ENCODE results near the gene MTHFR. TPM values are rescaled to one million over a fixed set of nuclear protein-coding genes. Genes with fewer than 3 reads are reported as not detected.

Gene MTHFR
- total and polyA plus RNA-seq, 12 donors, result 8.1 to 82.4 (median 31.1) TPM

- TF ChIP-seq, protein P1, sequence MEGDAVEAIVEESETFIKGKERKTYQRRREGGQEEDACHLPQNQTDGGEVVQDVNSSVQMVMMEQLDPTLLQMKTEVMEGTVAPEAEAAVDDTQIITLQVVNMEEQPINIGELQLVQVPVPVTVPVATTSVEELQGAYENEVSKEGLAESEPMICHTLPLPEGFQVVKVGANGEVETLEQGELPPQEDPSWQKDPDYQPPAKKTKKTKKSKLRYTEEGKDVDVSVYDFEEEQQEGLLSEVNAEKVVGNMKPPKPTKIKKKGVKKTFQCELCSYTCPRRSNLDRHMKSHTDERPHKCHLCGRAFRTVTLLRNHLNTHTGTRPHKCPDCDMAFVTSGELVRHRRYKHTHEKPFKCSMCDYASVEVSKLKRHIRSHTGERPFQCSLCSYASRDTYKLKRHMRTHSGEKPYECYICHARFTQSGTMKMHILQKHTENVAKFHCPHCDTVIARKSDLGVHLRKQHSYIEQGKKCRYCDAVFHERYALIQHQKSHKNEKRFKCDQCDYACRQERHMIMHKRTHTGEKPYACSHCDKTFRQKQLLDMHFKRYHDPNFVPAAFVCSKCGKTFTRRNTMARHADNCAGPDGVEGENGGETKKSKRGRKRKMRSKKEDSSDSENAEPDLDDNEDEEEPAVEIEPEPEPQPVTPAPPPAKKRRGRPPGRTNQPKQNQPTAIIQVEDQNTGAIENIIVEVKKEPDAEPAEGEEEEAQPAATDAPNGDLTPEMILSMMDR (IDR thresholded peaks at IDR 0.05), result no peak
- peak; percentile 6 to 83 for TF ChIP-seq POLR2A (IDR thresholded peaks at IDR 0.05)
- peak; percentile 91 to 97 (median 97) for DNase-seq
- Histone ChIP-seq H3K27me3 (no peaks in the 10 kb centered on the region), H3K36me3 (replicated peaks in 1 of 2) (peaks cover 0 to 33% of the 10 kb centered on the region in 2 donors), H3K4me1 (replicated peaks in 1 of 2) (peaks cover 46 to 62% of the 10 kb centered on the region in 2 donors), H3K9me3 (replicated peaks in 1 of 3) (no peaks in the 10 kb centered on the region), H3K4me3 (peak overlapping the region; percentile 21 to 76 (median 36)), H3K27ac (peak overlapping the region; percentile 85 to 99 (median 98))
- intact Hi-C loops (cut with DNase I), result no loop called here
- 4 to 13% (median 5%) methylated on average over 10 to 28 of the region's 28 CpGs for WGBS, 4 donors
Observed at GRCh38 chr1:11802973-11803885, 2.5 kb downstream of the MTHFR start.

DNA sequence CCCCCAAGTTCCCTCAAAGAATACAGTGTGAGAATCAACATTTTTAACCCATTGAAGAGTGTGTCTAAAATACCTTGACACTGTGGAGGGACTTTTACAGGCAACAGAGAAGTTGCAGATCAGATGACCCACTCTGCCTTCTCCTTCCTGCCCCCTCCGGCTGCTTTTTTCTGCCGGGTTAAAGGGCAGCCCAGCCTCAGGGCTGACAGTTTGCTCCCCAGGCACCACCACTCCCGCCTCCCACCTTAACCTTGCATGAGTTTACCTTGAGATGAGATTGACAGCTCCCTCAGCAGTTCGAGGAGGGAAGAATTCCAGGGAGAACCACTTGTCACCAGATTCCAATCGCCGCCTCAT, 3.2 kb downstream of the MTHFR start:
- Histone ChIP-seq H3K9me3 (replicated peaks in 1 of 3) (no peaks in the 10 kb centered on the region), H3K27ac (peak overlapping the region; percentile 85 to 99 (median 98)), H3K27me3 (no peaks in the 10 kb centered on the region), H3K4me1 (replicated peaks in 1 of 2) (peaks cover 44 to 64% of the 10 kb centered on the region in 2 donors), H3K4me3 (peak overlapping the region; percentile 21 to 76 (median 36)), H3K36me3 (replicated peaks in 1 of 2) (peaks cover 0 to 34% of the 10 kb centered on the region in 2 donors)
- peak in 4 of 7 donors; percentile 47 to 60 (median 56) for DNase-seq
- intact Hi-C loops (cut with DNase I), result no loop called here
- peak in 1 of 2 donors; percentile 7 for TF ChIP-seq POLR2A (IDR thresholded peaks at IDR 0.05)
- TF ChIP-seq, protein P1 (IDR thresholded peaks at IDR 0.05), result no peak
- WGBS, 4 donors, result 6 to 15% (median 11%) methylated on average over 4 to 6 of the region's 6 CpGs

- Histone ChIP-seq H3K4me3 (no peak overlapping the region), H3K9me3 (replicated peaks in 1 of 3) (no peaks in the 10 kb centered on the region), H3K36me3 (replicated peaks in 1 of 2) (peaks cover 0 to 44% of the 10 kb centered on the region in 2 donors), H3K27ac (peak overlapping the region in 3 of 5 donors; percentile 9 to 73 (median 40)), H3K27me3 (no peaks in the 10 kb centered on the region), H3K4me1 (replicated peaks in 1 of 2) (peaks cover 38 to 68% of the 10 kb centered on the region in 2 donors)
- TF ChIP-seq, protein P1 (IDR thresholded peaks at IDR 0.05), result no peak
- no peak for TF ChIP-seq POLR2A (IDR thresholded peaks at IDR 0.05)
- DNase-seq, result peak in 5 of 7 donors; percentile 55 to 81 (median 71)
- WGBS, 4 donors, result 58 to 80% (median 72%) methylated on average over 9 to 21 of the region's 21 CpGs
- intact Hi-C loops (cut with DNase I), result no loop called here
Observed at GRCh38 chr1:11800756-11801433, 4.9 kb downstream of the MTHFR start.

DNA sequence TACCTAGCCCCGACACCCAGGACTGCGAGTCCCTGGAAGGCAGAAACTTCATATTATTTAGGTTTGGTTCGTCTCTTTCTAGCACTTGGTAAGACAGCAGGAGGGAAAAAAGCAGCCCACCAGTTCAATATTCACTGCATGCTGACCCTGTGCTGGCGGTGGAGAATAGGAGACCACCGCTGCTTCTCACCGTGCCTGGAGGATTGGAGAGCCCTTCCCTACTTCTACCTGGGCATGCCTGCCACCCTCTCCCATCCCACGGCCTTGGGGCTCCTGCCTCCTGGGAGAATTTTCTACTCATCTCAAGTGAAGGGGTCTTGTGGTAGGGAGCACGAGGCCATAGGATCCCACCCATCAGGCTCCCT, 5.4 kb downstream of the MTHFR start:
- intact Hi-C loops (cut with DNase I), result no loop called here
- Histone ChIP-seq H3K4me1 (replicated peaks in 1 of 2) (peaks cover 38 to 71% of the 10 kb centered on the region in 2 donors), H3K4me3 (no peak overlapping the region), H3K27me3 (no peaks in the 10 kb centered on the region), H3K27ac (peak overlapping the region in 2 of 5 donors; percentile 40 to 73), H3K9me3 (replicated peaks in 1 of 3) (no peaks in the 10 kb centered on the region), H3K36me3 (replicated peaks in 1 of 2) (peaks cover 0 to 49% of the 10 kb centered on the region in 2 donors)
- no peak for TF ChIP-seq POLR2A (IDR thresholded peaks at IDR 0.05)
- TF ChIP-seq, protein P1 (IDR thresholded peaks at IDR 0.05), result no peak
- 87 to 97% (median 93%) methylated on average over 7 to 8 of the region's 8 CpGs for WGBS, 4 donors
- DNase-seq, result no peak

All from adrenal gland (tissue), 12 donors.